ENCODE data around the gene RIT2. TPM values are rescaled to one million over a fixed set of nuclear protein-coding genes. Genes with fewer than 3 reads are reported as not detected.

Gene RIT2
- total RNA-seq, 1 experiment from 2014 or later = 1.5 TPM

GRCh38 chr18:42980426-42980825, 135.1 kb downstream of the RIT2 start:
- no peak for TF ChIP-seq NR3C1 (CRISPR knock-in tag; conservative IDR thresholded peaks at IDR 0.05; ENCODE audit: low read depth)
- no peak for TF ChIP-seq ZMAT4 (CRISPR knock-in tag; IDR thresholded peaks at IDR 0.05)
- no peak for TF ChIP-seq ARID4B (CRISPR knock-in tag; IDR thresholded peaks at IDR 0.05; ENCODE audit: borderline replicate concordance)
- TF ChIP-seq STAT6 (CRISPR knock-in tag; conservative IDR thresholded peaks at IDR 0.05; ENCODE audit: low read depth) = no peak
- TF ChIP-seq NFATC4 (CRISPR knock-in tag; IDR thresholded peaks at IDR 0.05) = no peak
- no peak for TF ChIP-seq ZNF121 (CRISPR knock-in tag; IDR thresholded peaks at IDR 0.05)
- TF ChIP-seq FOXJ3 (CRISPR knock-in tag; IDR thresholded peaks at IDR 0.05; ENCODE audit: borderline replicate concordance) = no peak
- Mint-ChIP-seq H3K4me1 (peaks cover 29% of the 10 kb centered on the region), H3K27me3 (ENCODE audit: low read depth) (no peaks in the 10 kb centered on the region), H3K36me3 (no peaks in the 10 kb centered on the region), H3K9me3 (no peaks in the 10 kb centered on the region), H3K4me3 (no peak overlapping the region), H3K27ac (no peak overlapping the region)
- ATAC-seq (no peak), DNase-seq (ENCODE audit: low spot score) (no peak)
- ChIA-PET POLR2A (interaction anchor here (0.5 kb wide), 1 partner anchor 124 kb away, joined by 5 read pairs; no protein-coding TSS in a partner anchor), CTCF (no interaction called here)

GRCh38 chr18:42977982-42978637, 137.4 kb downstream of the RIT2 start:
- ChIA-PET CTCF (no interaction called here), POLR2A (no interaction called here)
- DNase-seq (ENCODE audit: low spot score) = no peak
- TF ChIP-seq ZNF121 (CRISPR knock-in tag; IDR thresholded peaks at IDR 0.05) (no peak), ZBTB43 (CRISPR knock-in tag; IDR thresholded peaks at IDR 0.05) (no peak), ATF2 (CRISPR knock-in tag; IDR thresholded peaks at IDR 0.05; ENCODE audit: borderline replicate concordance, low read depth) (no peak), SMAD3 (CRISPR knock-in tag; IDR thresholded peaks at IDR 0.05; ENCODE audit: borderline replicate concordance) (no peak), TCF7 (CRISPR knock-in tag; IDR thresholded peaks at IDR 0.05; ENCODE audit: low read depth) (no peak), ELF4 (CRISPR knock-in tag; IDR thresholded peaks at IDR 0.05; ENCODE audit: low read depth) (no peak), ZNF396 (CRISPR knock-in tag; IDR thresholded peaks at IDR 0.05; ENCODE audit: borderline replicate concordance) (no peak), GRHL2 (CRISPR knock-in tag; IDR thresholded peaks at IDR 0.05; ENCODE audit: insufficient replicate concordance, severe bottlenecking) (no peak), ZNF423 (CRISPR knock-in tag; IDR thresholded peaks at IDR 0.05) (no peak), CTCF (IDR thresholded peaks at IDR 0.05) (no peak), CDX4 (CRISPR knock-in tag; IDR thresholded peaks at IDR 0.05; ENCODE audit: borderline replicate concordance) (no peak), ZNF671 (CRISPR knock-in tag; IDR thresholded peaks at IDR 0.05) (no peak), ZMAT4 (CRISPR knock-in tag; IDR thresholded peaks at IDR 0.05) (no peak), JAZF1 (CRISPR knock-in tag; IDR thresholded peaks at IDR 0.05) (no peak)
- Mint-ChIP-seq H3K4me1 (peaks cover 36% of the 10 kb centered on the region), H3K9me3 (no peaks in the 10 kb centered on the region), H3K4me3 (no peak overlapping the region), H3K27me3 (ENCODE audit: low read depth) (no peaks in the 10 kb centered on the region), H3K27ac (peak overlapping the region; percentile 1; the same call in 1 of the 2 replicates), H3K36me3 (no peaks in the 10 kb centered on the region)
- peak; percentile 41; the same call in 1 of the 2 replicates for ATAC-seq

Data from WTC11 (cell line).